GOT3 (cell line): ENCODE data around the gene PCA3.

Source experiments
- DNase-seq: peaks from one replicate; lab custom pipeline; 2025; ENCODE audit warnings: mixed read lengths; lab: John Stamatoyannopoulos, UW

Gene PCA3

DNA sequence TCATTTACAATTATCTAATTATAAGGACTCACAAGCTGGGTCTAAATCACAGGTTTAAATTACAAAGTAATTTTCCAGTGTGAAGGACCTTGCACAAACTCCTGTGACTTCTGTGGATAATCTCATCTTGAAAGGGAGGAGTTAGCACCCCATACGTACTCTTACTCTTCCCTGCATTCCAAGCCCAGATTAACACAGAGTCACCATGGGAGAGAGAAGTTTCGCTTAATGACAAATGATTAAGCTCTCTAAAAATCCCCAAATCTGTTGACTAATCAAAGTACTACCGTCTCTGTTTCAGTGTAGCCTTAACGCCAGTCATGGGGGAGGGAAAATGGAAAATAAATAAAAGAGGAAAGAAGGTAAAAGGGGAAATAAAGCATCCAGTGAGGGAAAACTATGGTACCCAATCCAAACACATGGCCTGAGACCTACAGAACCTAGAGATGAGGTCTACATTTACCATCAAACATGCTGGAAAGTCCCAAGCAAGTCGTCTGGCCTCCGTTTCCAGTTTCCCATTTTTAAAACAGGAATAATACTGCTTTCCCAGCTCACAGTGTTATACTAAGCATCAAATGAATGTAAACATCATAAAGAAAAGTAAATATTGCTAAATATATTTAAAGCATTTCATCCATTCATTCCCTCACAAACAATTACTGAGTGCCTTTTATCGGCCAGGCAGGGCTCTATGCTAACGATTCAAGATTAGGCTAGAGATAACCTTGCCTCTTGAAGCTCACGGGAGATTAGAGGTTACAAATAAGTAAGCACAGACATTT is 63.2 kb downstream of the PCA3 start:
- DNase-seq, result no peak

DNA sequence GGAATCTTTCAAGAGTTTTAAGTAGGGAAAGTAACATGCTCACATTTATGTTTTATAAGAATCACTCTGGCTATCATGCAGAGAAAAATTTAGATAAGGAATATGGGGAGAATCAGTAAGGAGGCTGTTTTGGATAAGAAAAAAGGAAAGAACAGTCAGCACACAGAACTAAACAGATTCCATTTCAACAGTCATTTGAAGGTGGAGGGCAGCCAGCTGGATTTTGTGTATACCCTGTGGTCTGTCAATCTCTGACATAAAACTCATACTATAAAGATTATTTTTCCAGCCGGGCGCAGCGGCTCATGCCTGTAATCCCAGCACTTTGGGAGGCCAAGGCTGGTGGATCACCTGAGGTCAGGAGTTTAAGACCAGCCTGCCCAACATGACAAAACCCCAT is 64.2 kb downstream of the PCA3 start:
- DNase-seq, result no peak

DNA sequence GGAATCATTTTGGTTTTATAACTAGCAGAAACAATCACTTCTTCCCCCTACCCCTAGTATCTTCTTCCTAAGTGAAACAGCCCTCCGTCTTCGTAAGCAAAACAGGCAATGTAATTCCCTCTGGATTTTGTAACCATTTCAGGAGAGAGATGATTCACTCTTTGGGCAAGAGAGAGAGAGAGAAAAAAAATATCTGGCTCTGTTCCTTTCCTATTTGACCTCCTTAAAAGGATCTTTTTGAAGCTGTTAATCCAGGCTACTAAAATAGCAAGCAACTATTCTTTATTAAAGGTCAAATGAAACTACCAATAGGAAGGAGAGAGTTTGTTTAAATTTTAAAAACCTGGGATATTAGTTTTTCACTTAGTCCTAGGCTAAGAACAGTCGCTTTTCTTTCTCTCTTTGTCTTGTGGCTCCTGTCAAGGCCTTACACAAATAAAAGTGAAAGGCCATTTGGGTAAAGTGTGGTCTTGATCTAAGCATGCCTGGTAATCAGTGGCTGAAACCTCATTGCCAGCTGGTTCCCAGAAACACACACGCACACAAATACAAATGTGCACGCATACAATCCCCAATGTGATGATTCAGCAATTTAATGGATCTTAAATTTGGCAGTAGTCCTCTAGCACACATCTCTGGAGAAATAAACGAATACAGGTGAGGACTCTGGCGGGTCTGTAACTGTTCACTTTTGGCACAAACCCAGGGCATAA is 71.5 kb downstream of the PCA3 start:
- DNase-seq, result no peak
